ENCODE data around the gene FGF7. TPM values are rescaled to one million over a fixed set of nuclear protein-coding genes. Genes with fewer than 3 reads are reported as not detected.

The FGF7 gene
- total RNA-seq, 1 experiment from 2014 or later: not detected

DNA sequence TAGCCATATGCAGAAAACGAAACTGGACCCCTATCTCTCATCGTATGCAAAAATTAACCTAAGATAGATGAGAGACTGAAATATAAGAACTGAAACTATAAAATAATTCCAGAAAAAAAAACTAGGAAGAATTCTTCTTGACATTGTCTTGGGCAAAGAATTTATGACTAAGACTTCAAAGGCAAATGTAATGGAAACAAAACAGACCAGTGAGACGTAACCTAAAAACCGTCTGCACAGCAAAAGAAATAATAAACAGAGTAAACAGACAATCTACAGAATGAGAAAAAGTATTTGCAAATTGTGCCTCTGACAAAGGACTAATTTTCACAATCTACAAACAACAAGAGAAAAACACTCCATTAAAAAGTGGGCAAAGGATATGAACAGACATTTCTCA, 105.2 kb downstream of the FGF7 start:
- H3K4me1 Mint-ChIP-seq: no peaks in the 10 kb centered on the region
- H3K36me3 Mint-ChIP-seq (ENCODE audit: insufficient read depth in 1 of 3, low read depth in 3 of 3): peaks cover 1 to 13% (median 4%) of the 10 kb centered on the region in 3 experiments
- no peak overlapping the region for H2BK120ac ChIP-seq (ENCODE audit: low read depth, low read length, poor library complexity, severe bottlenecking)
- DNase-seq: no peak
- TF ChIP-seq, protein P1, sequence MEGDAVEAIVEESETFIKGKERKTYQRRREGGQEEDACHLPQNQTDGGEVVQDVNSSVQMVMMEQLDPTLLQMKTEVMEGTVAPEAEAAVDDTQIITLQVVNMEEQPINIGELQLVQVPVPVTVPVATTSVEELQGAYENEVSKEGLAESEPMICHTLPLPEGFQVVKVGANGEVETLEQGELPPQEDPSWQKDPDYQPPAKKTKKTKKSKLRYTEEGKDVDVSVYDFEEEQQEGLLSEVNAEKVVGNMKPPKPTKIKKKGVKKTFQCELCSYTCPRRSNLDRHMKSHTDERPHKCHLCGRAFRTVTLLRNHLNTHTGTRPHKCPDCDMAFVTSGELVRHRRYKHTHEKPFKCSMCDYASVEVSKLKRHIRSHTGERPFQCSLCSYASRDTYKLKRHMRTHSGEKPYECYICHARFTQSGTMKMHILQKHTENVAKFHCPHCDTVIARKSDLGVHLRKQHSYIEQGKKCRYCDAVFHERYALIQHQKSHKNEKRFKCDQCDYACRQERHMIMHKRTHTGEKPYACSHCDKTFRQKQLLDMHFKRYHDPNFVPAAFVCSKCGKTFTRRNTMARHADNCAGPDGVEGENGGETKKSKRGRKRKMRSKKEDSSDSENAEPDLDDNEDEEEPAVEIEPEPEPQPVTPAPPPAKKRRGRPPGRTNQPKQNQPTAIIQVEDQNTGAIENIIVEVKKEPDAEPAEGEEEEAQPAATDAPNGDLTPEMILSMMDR (conservative IDR thresholded peaks at IDR 0.05): no peak
- H3K27me3 ChIP-seq (ENCODE audit: insufficient read depth, low read length): no peaks in the 10 kb centered on the region
- no peaks in the 10 kb centered on the region for H3K4me1 ChIP-seq (ENCODE audit: insufficient read depth, low read length)
- no peak overlapping the region for H2BK5ac ChIP-seq (ENCODE audit: insufficient read length, low read length)
- H4K20me1 ChIP-seq (ENCODE audit: control insufficient read depth, insufficient read depth, insufficient read length): no peaks in the 10 kb centered on the region
- H3K27me3 Mint-ChIP-seq (ENCODE audit: low read depth): no peaks in the 10 kb centered on the region
- H3K14ac ChIP-seq (ENCODE audit: insufficient read depth, low read length): no peak overlapping the region
- no peak overlapping the region for H2AK5ac ChIP-seq (ENCODE audit: insufficient read length, low read length)
- no peak overlapping the region for H3K4ac ChIP-seq (ENCODE audit: low read depth, low read length)
- H3K27ac Mint-ChIP-seq: peak overlapping the region in 1 of 3 experiments; percentile 47; a peak in 1 of 7 replicates
- H3K23ac ChIP-seq (ENCODE audit: insufficient read length, low read depth, low read length): no peak overlapping the region
- no peaks in the 10 kb centered on the region for H3K79me2 ChIP-seq (ENCODE audit: insufficient read depth, low read length)
- H3K23me2 ChIP-seq (ENCODE audit: insufficient read length, low read depth, low read length, poor library complexity, severe bottlenecking): no peaks in the 10 kb centered on the region
- no peak overlapping the region for H4K5ac ChIP-seq (ENCODE audit: insufficient read length, low read depth, low read length)
- no peak overlapping the region for H3T11ph ChIP-seq (ENCODE audit: low read length)
- no peak overlapping the region for H2BK12ac ChIP-seq (ENCODE audit: insufficient read length, low read depth, low read length)
- no peak overlapping the region for H2BK20ac ChIP-seq (ENCODE audit: low read depth, low read length, poor library complexity, severe bottlenecking)
- no peak overlapping the region for H3K56ac ChIP-seq (ENCODE audit: insufficient read length, low read depth, low read length)
- no peak overlapping the region for H3K18ac ChIP-seq (ENCODE audit: insufficient read length, low read depth, low read length)
- H3K4me2 ChIP-seq (ENCODE audit: insufficient read depth, insufficient read length, low read length): no peak overlapping the region
- no peak overlapping the region for H4K8ac ChIP-seq (replicated peaks; ENCODE audit: insufficient read length, low read depth, low read length)
- H3K79me1 ChIP-seq (ENCODE audit: insufficient read depth, low read depth, low read length, poor library complexity, severe bottlenecking): no peaks in the 10 kb centered on the region
- no peak overlapping the region for H3K27ac ChIP-seq (ENCODE audit: insufficient read length, low read depth, low read length)
- H4K91ac ChIP-seq (ENCODE audit: insufficient read length, low read depth, low read length): no peak overlapping the region
- no peak overlapping the region for H2AFZ ChIP-seq (ENCODE audit: low read length)
- H3K4me3 Mint-ChIP-seq: no peak overlapping the region
- H3K9me3 ChIP-seq (ENCODE audit: control insufficient read depth, low read depth, low read length): no peaks in the 10 kb centered on the region
- no peak overlapping the region for H3K9ac ChIP-seq (ENCODE audit: extremely low read depth, insufficient read length, low read length)
- WGBS (ENCODE audit: extremely low coverage, insufficient read length, low lambda C conversion rate): no CpG with 5 or more reads among the region's 4 CpGs
- H3K9me3 Mint-ChIP-seq: peaks cover 11 to 12% of the 10 kb centered on the region in 2 experiments
- no peak overlapping the region for H2BK15ac ChIP-seq (ENCODE audit: low read depth, low read length)
